Measurements from ENCODE around the gene PODXL2.

- TF ChIP-seq CTCF (IDR thresholded peaks at IDR 0.05; ENCODE audit: low read depth, low read length) (no peak), POLR2A (IDR thresholded peaks at IDR 0.05; ENCODE audit: extremely low read depth, insufficient read length) (no peak), MAX (IDR thresholded peaks at IDR 0.05; ENCODE audit: low read depth, low read length) (no peak), MYC (IDR thresholded peaks at IDR 0.05; ENCODE audit: low read depth, low read length) (no peak)
Measured at GRCh38 chr3:127699416-127700300, 70.7 kb downstream of the PODXL2 start.
